ENCODE measurements around the gene CCNQ. TPM values are rescaled to one million over a fixed set of nuclear protein-coding genes. Genes with fewer than 3 reads are reported as not detected.

CCNQ gene
- total and polyA plus RNA-seq, 2 donors (not counting 1 experiment from before 2014, with no cell fraction given): 31.8 to 66.0 TPM

GRCh38 chrX:153642655-153643430 is 43.9 kb upstream of the CCNQ start:
- Mint-ChIP-seq H3K27me3 (peaks cover 17% of the 10 kb centered on the region), H3K4me3 (peak overlapping the region; percentile 68), H3K9me3 (ENCODE audit: insufficient read depth) (no peaks in the 10 kb centered on the region), H3K4me1 (peaks cover 18% of the 10 kb centered on the region), H3K27ac (no peak overlapping the region)
- peak; percentile 17 for DNase-seq
- Histone ChIP-seq H3K27me3 (replicated peaks in 1 of 4; ENCODE audit: control extremely low read depth in 1 of 4, control insufficient read depth in 3 of 4, insufficient read depth in 4 of 4, low read length in 3 of 4) (peaks cover 0 to 70% (median 11%) of the 10 kb centered on the region in 4 experiments), H3K4me1 (ENCODE audit: control insufficient read depth in 2 of 2, insufficient read depth in 2 of 2, low read length in 2 of 2) (peaks cover 17 to 31% of the 10 kb centered on the region in 2 donors), H3K79me2 (ENCODE audit: control insufficient read depth, insufficient read depth, low read length) (no peaks in the 10 kb centered on the region), H2AFZ (ENCODE audit: insufficient read depth, low read depth, low read length, poor library complexity, severe bottlenecking) (no peak overlapping the region), H4K20me1 (ENCODE audit: control insufficient read depth, insufficient read depth, low read length, poor library complexity, severe bottlenecking) (no peaks in the 10 kb centered on the region), H3K27ac (ENCODE audit: low read length in 2 of 2) (no peak overlapping the region), H3K4me2 (replicated peaks; ENCODE audit: low read depth, low read length, poor library complexity, severe bottlenecking) (peak overlapping the region; percentile 64), H3K9ac (ENCODE audit: low read length) (no peak overlapping the region), H3K36me3 (replicated peaks in 1 of 2; ENCODE audit: control extremely low read depth in 1 of 2, control insufficient read depth in 1 of 2, extremely low read depth in 1 of 2, insufficient read depth in 2 of 2, low read length in 1 of 2) (no peaks in the 10 kb centered on the region), H3K4me3 (ENCODE audit: control extremely low read depth in 1 of 5, extremely low read depth in 1 of 5, insufficient read depth in 1 of 5, low read depth in 2 of 5, low read length in 4 of 5) (no peak overlapping the region), H3K9me3 (ENCODE audit: control extremely low read depth in 1 of 3, control insufficient read depth in 2 of 3, insufficient read depth in 1 of 3, low read length in 2 of 3) (no peaks in the 10 kb centered on the region)
- no peak for TF ChIP-seq CTCF (IDR thresholded peaks at IDR 0.05)
- TF ChIP-seq EZH2 (IDR thresholded peaks at IDR 0.05; ENCODE audit: borderline replicate concordance, insufficient read depth, low read depth, low read length, poor library complexity, severe bottlenecking): no peak
- 3% methylated on average over 38 of the region's 48 CpGs for WGBS (ENCODE audit: insufficient coverage)
- intact Hi-C loops (cut with micrococcal nuclease): no loop called here
- POLR2A ChIA-PET: no interaction called here
- no peak for ATAC-seq (ENCODE audit: low read depth)
- CTCF ChIA-PET: interaction anchor here (1.0 to 1.2 kb wide), 2 partner anchors 77 to 89 kb away, joined by 3 read pairs; no protein-coding TSS in a partner anchor

GRCh38 chrX:153642051-153642654 is 43.2 kb upstream of the CCNQ start:
- 2% methylated on average over 32 of the region's 62 CpGs for WGBS (ENCODE audit: insufficient coverage)
- no peak overlapping the region for H3K4me3 Mint-ChIP-seq
- Histone ChIP-seq H3K27me3 (replicated peaks in 1 of 4; ENCODE audit: control extremely low read depth in 1 of 4, control insufficient read depth in 3 of 4, insufficient read depth in 4 of 4, low read length in 3 of 4) (peaks cover 0 to 66% (median 11%) of the 10 kb centered on the region in 4 experiments), H3K4me1 (ENCODE audit: control insufficient read depth in 2 of 2, insufficient read depth in 2 of 2, low read length in 2 of 2) (peaks cover 14 to 26% of the 10 kb centered on the region in 2 donors), H3K4me3 (ENCODE audit: control extremely low read depth in 1 of 5, extremely low read depth in 1 of 5, insufficient read depth in 1 of 5, low read depth in 2 of 5, low read length in 4 of 5) (no peak overlapping the region), H3K79me2 (ENCODE audit: control insufficient read depth, insufficient read depth, low read length) (no peaks in the 10 kb centered on the region), H3K9me3 (ENCODE audit: control extremely low read depth in 1 of 3, control insufficient read depth in 2 of 3, insufficient read depth in 1 of 3, low read length in 2 of 3) (no peaks in the 10 kb centered on the region), H3K4me2 (replicated peaks; ENCODE audit: low read depth, low read length, poor library complexity, severe bottlenecking) (peak overlapping the region; percentile 56), H2AFZ (ENCODE audit: insufficient read depth, low read depth, low read length, poor library complexity, severe bottlenecking) (no peak overlapping the region), H4K20me1 (ENCODE audit: control insufficient read depth, insufficient read depth, low read length, poor library complexity, severe bottlenecking) (no peaks in the 10 kb centered on the region), H3K36me3 (replicated peaks in 1 of 2; ENCODE audit: control extremely low read depth in 1 of 2, control insufficient read depth in 1 of 2, extremely low read depth in 1 of 2, insufficient read depth in 2 of 2, low read length in 1 of 2) (no peaks in the 10 kb centered on the region), H3K27ac (ENCODE audit: low read length in 2 of 2) (no peak overlapping the region), H3K9ac (ENCODE audit: low read length) (no peak overlapping the region)
- H3K27me3 Mint-ChIP-seq: peaks cover 17% of the 10 kb centered on the region
- H3K9me3 Mint-ChIP-seq (ENCODE audit: insufficient read depth): no peaks in the 10 kb centered on the region
- H3K27ac Mint-ChIP-seq: no peak overlapping the region
- ATAC-seq (ENCODE audit: low read depth) (peak; percentile 36), DNase-seq (peak; percentile 32)
- ChIA-PET CTCF (interaction anchor here (1.2 kb wide), 1 partner anchor 89 kb away, joined by 3 read pairs; no protein-coding TSS in a partner anchor), POLR2A (no interaction called here)
- intact Hi-C loops (cut with micrococcal nuclease): no loop called here
- TF ChIP-seq CTCF (IDR thresholded peaks at IDR 0.05) (no peak), EZH2 (IDR thresholded peaks at IDR 0.05; ENCODE audit: borderline replicate concordance, insufficient read depth, low read depth, low read length, poor library complexity, severe bottlenecking) (no peak)
- H3K4me1 Mint-ChIP-seq: peaks cover 18% of the 10 kb centered on the region
